Measurements from ENCODE around the gene RNF4. TPM values are rescaled to one million over a fixed set of nuclear protein-coding genes. Genes with fewer than 3 reads are reported as not detected.
"Not testable (repeated sequence)": the region's sequence is repeated elsewhere in the genome, so short reads cannot be mapped to it uniquely, and the experiment has no call there.

The RNF4 gene
- total RNA-seq, 6 experiments from 2014 or later = 16.2 to 22.5 (median 18.0) TPM

- no peaks in the 10 kb centered on the region for H3K27me3 ChIP-seq
- intact Hi-C loops (cut with DNase I) = no loop called here
- TF ChIP-seq POLR2A (IDR thresholded peaks at IDR 0.05) (no peak), CTCF (IDR thresholded peaks at IDR 0.05) (no peak)
- ATAC-seq = no peak
- no peak overlapping the region for H3K4me3 ChIP-seq
- WGBS (ENCODE audit: insufficient coverage, low coverage, low lambda C conversion rate, missing lambda C conversion rate) = 100% methylated on average over 1 of the region's 6 CpGs
- H3K9me3 ChIP-seq = no peaks in the 10 kb centered on the region
- peaks cover 0 to 14% (median 4%) of the 10 kb centered on the region in 4 donors for H3K4me1 ChIP-seq
- H3K36me3 ChIP-seq = no peaks in the 10 kb centered on the region
- DNase-seq = no peak
- H3K27ac ChIP-seq = no peak overlapping the region
Observed at GRCh38 chr4:2465032-2465431, 3.9 kb upstream of the RNF4 start.

GRCh38 chr4:2465544-2465943 lies 3.4 kb upstream of the RNF4 start:
- H3K4me3 ChIP-seq; H3K27ac ChIP-seq; DNase-seq; ATAC-seq; H3K9me3 ChIP-seq; H3K36me3 ChIP-seq; intact Hi-C loops (cut with DNase I); H3K27me3 ChIP-seq: not testable (repeated sequence)
- H3K4me1 ChIP-seq = peaks cover 0 to 17% (median 6%) of the 10 kb centered on the region in 4 donors

- peaks cover 0 to 10% (median 0%) of the 10 kb centered on the region in 4 donors for H3K36me3 ChIP-seq
- TF ChIP-seq CTCF (IDR thresholded peaks at IDR 0.05) (no peak), POLR2A (IDR thresholded peaks at IDR 0.05) (no peak)
- H3K27me3 ChIP-seq = no peaks in the 10 kb centered on the region
- peak; percentile 50 to 56 (median 54) for ATAC-seq
- peak; percentile 59 to 70 (median 62) for DNase-seq
- WGBS (ENCODE audit: insufficient coverage, low coverage, low lambda C conversion rate, missing lambda C conversion rate) = 0% methylated on average over 17 of the region's 78 CpGs
- peak overlapping the region; percentile 73 to 84 (median 82) for H3K27ac ChIP-seq
- intact Hi-C loops (cut with DNase I) = no loop called here
- H3K4me3 ChIP-seq = peak overlapping the region; percentile 97 to 99 (median 98)
- peaks cover 0 to 16% (median 6%) of the 10 kb centered on the region in 4 donors for H3K4me1 ChIP-seq
- H3K9me3 ChIP-seq = no peaks in the 10 kb centered on the region
Observed at GRCh38 chr4:2469192-2469984, 482 bp downstream of the RNF4 start.

GRCh38 chr4:2470791-2471190 lies 1.9 kb downstream of the RNF4 start:
- H3K27me3 ChIP-seq = no peaks in the 10 kb centered on the region
- WGBS (ENCODE audit: insufficient coverage, low coverage, low lambda C conversion rate, missing lambda C conversion rate) = 61% methylated on average over 4 of the region's 7 CpGs
- intact Hi-C loops (cut with DNase I) = no loop called here
- peak overlapping the region in 1 of 3 donors; percentile 99 for H3K4me3 ChIP-seq
- ATAC-seq = no peak
- H3K36me3 ChIP-seq = peaks cover 0 to 10% (median 0%) of the 10 kb centered on the region in 4 donors
- no peak overlapping the region for H3K27ac ChIP-seq
- no peak for DNase-seq
- H3K4me1 ChIP-seq = peaks cover 0 to 24% (median 6%) of the 10 kb centered on the region in 4 donors
- no peaks in the 10 kb centered on the region for H3K9me3 ChIP-seq
- no peak for TF ChIP-seq POLR2A (IDR thresholded peaks at IDR 0.05)

- DNase-seq (no peak), ATAC-seq (no peak)
- intact Hi-C loops (cut with DNase I) = no loop called here
- WGBS (ENCODE audit: insufficient coverage, low coverage, low lambda C conversion rate, missing lambda C conversion rate) = 97% methylated on average over 4 of the region's 4 CpGs
- no peak for TF ChIP-seq CTCF (IDR thresholded peaks at IDR 0.05)
- TF ChIP-seq POLR2A (IDR thresholded peaks at IDR 0.05) = no peak
- Histone ChIP-seq H3K36me3 (peaks cover 0 to 10% (median 0%) of the 10 kb centered on the region in 4 donors), H3K27ac (no peak overlapping the region), H3K27me3 (no peaks in the 10 kb centered on the region), H3K4me3 (no peak overlapping the region), H3K4me1 (peaks cover 0 to 28% (median 6%) of the 10 kb centered on the region in 4 donors), H3K9me3 (no peaks in the 10 kb centered on the region)
Observed at GRCh38 chr4:2472187-2472586, 3.3 kb downstream of the RNF4 start.
